Kidney glomerular epithelial cell (primary cell): ENCODE results near the gene GABRG3.

Source experiments
- DNase-seq: peaks from one replicate; lab custom pipeline; 2025; lab: John Stamatoyannopoulos, UW

The GABRG3 gene

GRCh38 chr15:27576576-27576975, 605.6 kb downstream of the GABRG3 start:
- DNase-seq, result no peak

- DNase-seq, result no peak
Measured at GRCh38 chr15:27579738-27580137, 608.8 kb downstream of the GABRG3 start.

GRCh38 chr15:27582726-27583410, 611.9 kb downstream of the GABRG3 start:
- DNase-seq, result no peak

GRCh38 chr15:27583651-27584050, 612.7 kb downstream of the GABRG3 start:
- DNase-seq, result no peak

GRCh38 chr15:27585041-27585640, 614.2 kb downstream of the GABRG3 start:
- DNase-seq, result no peak

- DNase-seq, result no peak
Measured at GRCh38 chr15:27587810-27588209, 616.8 kb downstream of the GABRG3 start.

- no peak for DNase-seq
Measured at GRCh38 chr15:27589260-27589659, 618.3 kb downstream of the GABRG3 start.

- DNase-seq, result no peak
Measured at GRCh38 chr15:27589782-27590181, 618.8 kb downstream of the GABRG3 start.
